GM12874 (cell line): ENCODE results near the gene MAGI3.

Source experiments
- CTCF ChIP-seq: IDR thresholded peaks from 2 replicates; pipeline ENCODE4 v1.5.1; 2011; ENCODE audit warnings: low read depth, mild to moderate bottlenecking, control low read depth, low read length, moderate library complexity; ENCODE audit not compliant: insufficient read depth

Gene MAGI3

GRCh38 chr1:113545626-113546025 lies 155.3 kb downstream of the MAGI3 start:
- no peak for TF ChIP-seq CTCF

GRCh38 chr1:113551728-113552127 lies 161.4 kb downstream of the MAGI3 start:
- no peak for TF ChIP-seq CTCF

GRCh38 chr1:113552244-113552643 lies 161.9 kb downstream of the MAGI3 start:
- TF ChIP-seq CTCF, result no peak

GRCh38 chr1:113557187-113557586 lies 166.9 kb downstream of the MAGI3 start:
- TF ChIP-seq CTCF, result no peak

GRCh38 chr1:113565621-113566020 lies 175.3 kb downstream of the MAGI3 start:
- no peak for TF ChIP-seq CTCF

- TF ChIP-seq CTCF, result no peak
Observed at GRCh38 chr1:113567427-113567826, 177.1 kb downstream of the MAGI3 start.

- TF ChIP-seq CTCF, result no peak
Observed at GRCh38 chr1:113576271-113576670, 186.0 kb downstream of the MAGI3 start.
